ENCODE measurements around the gene GCK. TPM values are rescaled to one million over a fixed set of nuclear protein-coding genes. Genes with fewer than 3 reads are reported as not detected.
"Not testable (repeated sequence)": the region's sequence is repeated elsewhere in the genome, so short reads cannot be mapped to it uniquely, and the experiment has no call there.

GCK gene
- total RNA-seq, 2 donors from 2014 or later, result 0.91 to 2.7 TPM

DNA sequence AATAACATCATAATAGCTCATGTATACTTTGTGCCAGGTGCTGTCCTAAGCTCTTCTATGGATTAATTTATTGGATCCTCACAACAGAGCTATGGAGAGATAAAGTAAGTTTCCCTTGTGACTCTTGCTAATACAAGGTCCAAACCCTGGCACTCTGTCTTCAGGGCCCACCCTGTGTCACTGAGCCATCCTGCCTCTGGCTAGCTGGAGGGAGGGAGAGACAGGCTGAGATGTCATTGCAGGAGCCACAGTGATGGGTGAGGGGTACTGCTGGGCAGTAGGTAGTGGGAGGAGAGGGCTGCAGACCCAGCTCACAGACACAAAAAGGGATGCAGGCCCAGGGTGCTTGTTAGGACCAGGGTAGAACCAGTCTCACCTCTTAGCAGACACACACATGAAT, 16.9 kb downstream of the GCK start:
- Histone ChIP-seq H3K36me3 (no peaks in the 10 kb centered on the region), H3K27ac (no peak overlapping the region), H3K9me3 (no peaks in the 10 kb centered on the region), H3K4me3 (no peak overlapping the region), H3K4me1 (replicated peaks) (no peaks in the 10 kb centered on the region), H3K27me3 (replicated peaks; ENCODE audit: insufficient read depth) (peaks cover 5% of the 10 kb centered on the region)
- TF ChIP-seq, protein P1, sequence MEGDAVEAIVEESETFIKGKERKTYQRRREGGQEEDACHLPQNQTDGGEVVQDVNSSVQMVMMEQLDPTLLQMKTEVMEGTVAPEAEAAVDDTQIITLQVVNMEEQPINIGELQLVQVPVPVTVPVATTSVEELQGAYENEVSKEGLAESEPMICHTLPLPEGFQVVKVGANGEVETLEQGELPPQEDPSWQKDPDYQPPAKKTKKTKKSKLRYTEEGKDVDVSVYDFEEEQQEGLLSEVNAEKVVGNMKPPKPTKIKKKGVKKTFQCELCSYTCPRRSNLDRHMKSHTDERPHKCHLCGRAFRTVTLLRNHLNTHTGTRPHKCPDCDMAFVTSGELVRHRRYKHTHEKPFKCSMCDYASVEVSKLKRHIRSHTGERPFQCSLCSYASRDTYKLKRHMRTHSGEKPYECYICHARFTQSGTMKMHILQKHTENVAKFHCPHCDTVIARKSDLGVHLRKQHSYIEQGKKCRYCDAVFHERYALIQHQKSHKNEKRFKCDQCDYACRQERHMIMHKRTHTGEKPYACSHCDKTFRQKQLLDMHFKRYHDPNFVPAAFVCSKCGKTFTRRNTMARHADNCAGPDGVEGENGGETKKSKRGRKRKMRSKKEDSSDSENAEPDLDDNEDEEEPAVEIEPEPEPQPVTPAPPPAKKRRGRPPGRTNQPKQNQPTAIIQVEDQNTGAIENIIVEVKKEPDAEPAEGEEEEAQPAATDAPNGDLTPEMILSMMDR (IDR thresholded peaks at IDR 0.05), result no peak
- TF ChIP-seq POLR2AphosphoS5 (IDR thresholded peaks at IDR 0.05) (no peak), POLR2A (IDR thresholded peaks at IDR 0.05) (no peak)
- no peak for DNase-seq (ENCODE audit: low spot score)
- intact Hi-C loops (cut with DNase I), result no loop called here

DNA sequence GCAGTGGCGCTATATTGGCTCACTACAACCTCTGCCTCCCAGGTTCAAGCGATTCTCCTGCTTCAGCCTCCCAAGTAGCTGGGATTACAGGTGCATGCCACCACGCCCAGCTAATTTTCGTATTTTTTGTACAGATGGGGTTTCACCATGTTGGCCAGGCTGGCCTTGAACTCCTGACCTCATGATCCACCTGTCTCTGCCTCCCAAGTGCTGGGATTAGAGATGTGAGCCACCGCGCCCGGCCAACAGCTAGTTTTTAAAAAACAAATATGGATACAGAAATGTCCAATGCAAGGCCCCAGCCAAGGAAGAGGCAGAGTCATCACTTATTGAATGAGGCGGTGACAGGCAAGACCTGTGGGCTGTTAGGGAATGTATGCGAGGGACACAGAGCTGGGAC, 17.3 kb downstream of the GCK start:
- WGBS, result 95% methylated on average over 9 of the region's 9 CpGs
- H3K9me3 ChIP-seq; intact Hi-C loops (cut with DNase I); H3K4me3 ChIP-seq; H3K27ac ChIP-seq; DNase-seq (ENCODE audit: low spot score); H3K4me1 ChIP-seq (replicated peaks); H3K36me3 ChIP-seq; H3K27me3 ChIP-seq (replicated peaks; ENCODE audit: insufficient read depth): not testable (repeated sequence)

- DNase-seq (ENCODE audit: low spot score), result no peak
- no peaks in the 10 kb centered on the region for H3K36me3 ChIP-seq
- H3K27me3 ChIP-seq (replicated peaks; ENCODE audit: insufficient read depth), result no peaks in the 10 kb centered on the region
- no peak overlapping the region for H3K27ac ChIP-seq
- H3K9me3 ChIP-seq, result no peaks in the 10 kb centered on the region
- TF ChIP-seq POLR2AphosphoS5 (IDR thresholded peaks at IDR 0.05) (no peak), POLR2A (IDR thresholded peaks at IDR 0.05) (no peak)
- TF ChIP-seq, protein P1 (IDR thresholded peaks at IDR 0.05), result no peak
- H3K4me1 ChIP-seq (replicated peaks), result no peaks in the 10 kb centered on the region
- H3K4me3 ChIP-seq, result no peak overlapping the region
- intact Hi-C loops (cut with DNase I), result no loop called here
Observed at GRCh38 chr7:44167920-44168319, 21.3 kb downstream of the GCK start.

DNA sequence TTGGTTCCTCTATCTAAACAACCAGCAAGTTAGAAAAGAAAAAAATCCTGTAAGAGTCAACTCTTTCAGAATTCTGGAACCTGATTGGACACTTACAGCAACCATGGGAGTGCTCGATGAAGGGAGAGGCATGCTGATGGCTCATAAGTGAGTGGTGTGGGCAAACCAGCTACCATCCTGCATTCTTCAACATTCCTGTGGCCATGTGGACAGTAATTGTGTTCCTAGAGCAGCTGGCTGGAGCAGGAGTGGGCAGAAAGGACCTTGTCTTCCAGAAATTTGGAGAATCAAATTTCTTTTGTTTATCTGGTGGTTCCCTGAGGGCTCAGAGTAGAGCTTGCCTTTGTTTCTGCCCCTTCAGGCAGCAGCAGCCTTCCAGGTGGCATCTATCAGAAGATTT, 25.6 kb downstream of the GCK start:
- no peaks in the 10 kb centered on the region for H3K27me3 ChIP-seq (replicated peaks; ENCODE audit: insufficient read depth)
- H3K4me3 ChIP-seq, result no peak overlapping the region
- no peak overlapping the region for H3K27ac ChIP-seq
- no peak for TF ChIP-seq POLR2A (IDR thresholded peaks at IDR 0.05)
- TF ChIP-seq, protein P1 (IDR thresholded peaks at IDR 0.05), result no peak
- TF ChIP-seq POLR2AphosphoS5 (IDR thresholded peaks at IDR 0.05), result no peak
- 19% methylated on average over 1 of the region's 1 CpG for WGBS
- no peaks in the 10 kb centered on the region for H3K4me1 ChIP-seq (replicated peaks)
- H3K9me3 ChIP-seq, result no peaks in the 10 kb centered on the region
- no peak for DNase-seq (ENCODE audit: low spot score)
- no peaks in the 10 kb centered on the region for H3K36me3 ChIP-seq
- intact Hi-C loops (cut with DNase I), result no loop called here

GRCh38 chr7:44162785-44163395, 26.3 kb downstream of the GCK start:
- 62% methylated on average over 1 of the region's 1 CpG for WGBS
- no peaks in the 10 kb centered on the region for H3K4me1 ChIP-seq (replicated peaks)
- DNase-seq (ENCODE audit: low spot score), result no peak
- intact Hi-C loops (cut with DNase I), result no loop called here
- H3K36me3 ChIP-seq, result no peaks in the 10 kb centered on the region
- no peaks in the 10 kb centered on the region for H3K27me3 ChIP-seq (replicated peaks; ENCODE audit: insufficient read depth)
- no peak for TF ChIP-seq POLR2A (IDR thresholded peaks at IDR 0.05)
- TF ChIP-seq, protein P1 (IDR thresholded peaks at IDR 0.05), result no peak
- no peak for TF ChIP-seq POLR2AphosphoS5 (IDR thresholded peaks at IDR 0.05)
- no peak overlapping the region for H3K27ac ChIP-seq
- no peak overlapping the region for H3K4me3 ChIP-seq
- H3K9me3 ChIP-seq, result no peaks in the 10 kb centered on the region
